Upper lobe of left lung (tissue), 4 donors: ENCODE data around the gene BRPF3.

ENCODE experiments used
- CTCF ChIP-seq, 6 experiments: fragments of 450-650 bp in 4 of 6; fragments of 200-600 bp in 2 of 6; sonication (generic) in 2 of 6; IDR thresholded peaks; one replicate each; pipeline ENCODE4 v1.5.1; 2016 to 2019; ENCODE audit warnings: antibody characterized with exemption in 6 of 6
- POLR2A ChIP-seq, 4 donors: fragments of 450-650 bp; IDR thresholded peaks; one replicate each; pipeline ENCODE4 v1.5.1; 2016 to 2017; ENCODE audit warnings: antibody characterized with exemption in 4 of 4, mild to moderate bottlenecking in 2 of 4
- POLR2AphosphoS5 ChIP-seq, 2 donors: sonication (generic); formaldehyde crosslinking; IDR thresholded peaks; one replicate each; pipeline ENCODE4 v1.5.1; 2017; ENCODE audit warnings: antibody characterized with exemption in 2 of 2

- TF ChIP-seq POLR2A (IDR thresholded peaks at IDR 0.05), result no peak
- TF ChIP-seq CTCF (IDR thresholded peaks at IDR 0.05), result no peak
- TF ChIP-seq POLR2AphosphoS5 (IDR thresholded peaks at IDR 0.05), result no peak
Measured at GRCh38 chr6:36207155-36207554, 10.6 kb downstream of the BRPF3 start.
